B cell (primary cell): Measurements from ENCODE around the gene LRP5. TPM values are rescaled to one million over a fixed set of nuclear protein-coding genes. Genes with fewer than 3 reads are reported as not detected.

Experiments used
- ATAC-seq: fragments of 200-7000 bp; cut with Tn5 transposase; one replicate; pipeline ENCODE4 v1.10.0; 2021; ENCODE audit warnings: low read depth, mild to moderate bottlenecking, moderate number of reproducible peaks, moderate library complexity
- CTCF ChIA-PET: fragments of 350-600 bp; sonication (Branson Sonifier 250); formaldehyde crosslinking; loops from one replicate; lab custom pipeline; 2021; ENCODE audit warnings: antibody characterized with exemption, inconsistent platforms; lab: Charles Lee
- POLR2A ChIA-PET: fragments of 350-600 bp; sonication (Branson Sonifier 250); formaldehyde crosslinking; loops from one replicate; lab custom pipeline; 2021; ENCODE audit warnings: antibody characterized with exemption; lab: Charles Lee
- DNase-seq: peaks from one replicate; pipeline ENCODE4 v3.0.0; 2013
- H2AFZ ChIP-seq: 2 replicates; pipeline ENCODE4 v1.6.1; 2012; ENCODE audit warnings: mild to moderate bottlenecking, low read depth, low read length; ENCODE audit not compliant: insufficient read depth, poor library complexity, severe bottlenecking
- H3K27ac ChIP-seq, 2 donors: 1 replicate in 1 of 2; 2 replicates in 1 of 2; pipeline ENCODE4 v1.5.1; 2012 to 2013; ENCODE audit warnings: low read length in 2 of 2, mild to moderate bottlenecking in 2 of 2, moderate library complexity in 1 of 2
- H3K27me3 ChIP-seq, 4 experiments: fragments of 200-600 bp in 1 of 4; sonication (generic) in 1 of 4; replicated peaks in 1 of 4; 1 replicate in 2 of 4; 2 replicates in 2 of 4; pipeline versions ENCODE4 v1.6.1 to v1.7.0; 2013 to 2016; ENCODE audit warnings: low read length in 3 of 4, mild to moderate bottlenecking in 2 of 4, mixed read lengths in 1 of 4, moderate library complexity in 1 of 4; ENCODE audit not compliant: insufficient read depth in 4 of 4, control insufficient read depth in 3 of 4; ENCODE audit errors: control extremely low read depth in 1 of 4
- H3K36me3 ChIP-seq, 2 experiments: replicated peaks in 1 of 2; 1 replicate in 1 of 2; 2 replicates in 1 of 2; pipeline versions ENCODE4 v1.6.1 to v1.7.1; 2013; ENCODE audit warnings: low read length in 1 of 2; ENCODE audit not compliant: insufficient read depth in 2 of 2, control insufficient read depth in 1 of 2; ENCODE audit errors: control extremely low read depth in 1 of 2, extremely low read depth in 1 of 2
- H3K4me1 ChIP-seq, 2 donors: fragments of 200-600 bp in 1 of 2; sonication (generic) in 1 of 2; 1 replicate in 1 of 2; 2 replicates in 1 of 2; pipeline versions ENCODE4 v1.5.1 to v1.6.1; 2013 to 2017; ENCODE audit warnings: low read length in 2 of 2; ENCODE audit not compliant: control insufficient read depth in 2 of 2, insufficient read depth in 2 of 2
- H3K4me2 ChIP-seq: replicated peaks from 2 replicates; pipeline ENCODE3; 2012; ENCODE audit warnings: mild to moderate bottlenecking, low read depth, low read length; ENCODE audit not compliant: poor library complexity, severe bottlenecking
- H3K4me3 ChIP-seq, 5 experiments: fragments of 200-600 bp in 1 of 5; sonication (generic) in 1 of 5; 1 replicate in 3 of 5; 2 replicates in 2 of 5; pipeline versions ENCODE4 v1.5.1 to v1.7.0; 2011 to 2016; ENCODE audit warnings: low read length in 4 of 5, mild to moderate bottlenecking in 4 of 5, low read depth in 2 of 5, control low read depth in 1 of 5, moderate library complexity in 1 of 5; ENCODE audit not compliant: insufficient read depth in 1 of 5; ENCODE audit errors: control extremely low read depth in 1 of 5, extremely low read depth in 1 of 5
- H3K79me2 ChIP-seq: fragments of 200-600 bp; sonication (generic); one replicate; pipeline ENCODE4 v1.6.0; 2016; ENCODE audit warnings: low read length; ENCODE audit not compliant: control insufficient read depth, insufficient read depth
- H3K9ac ChIP-seq: fragments of 200-600 bp; sonication (generic); 2 replicates; pipeline ENCODE4 v1.6.1; 2017; ENCODE audit warnings: mild to moderate bottlenecking, low read length, moderate library complexity
- H3K9me3 ChIP-seq, 3 donors: one replicate each; pipeline versions ENCODE4 v1.6.1 to v1.7.1; 2013; ENCODE audit warnings: low read length in 2 of 3; ENCODE audit not compliant: control insufficient read depth in 2 of 3, insufficient read depth in 1 of 3; ENCODE audit errors: control extremely low read depth in 1 of 3
- H4K20me1 ChIP-seq: 2 replicates; pipeline ENCODE4 v1.6.0; 2012; ENCODE audit warnings: mild to moderate bottlenecking, low read length; ENCODE audit not compliant: insufficient read depth, control insufficient read depth, poor library complexity, severe bottlenecking
- H3K27ac Mint-ChIP-seq: one replicate; pipeline ENCODE4 v1.8.0; 2021; ENCODE audit warnings: mixed read lengths
- H3K27me3 Mint-ChIP-seq: one replicate; pipeline ENCODE4 v1.8.0; 2021; ENCODE audit warnings: mixed read lengths
- H3K4me1 Mint-ChIP-seq: one replicate; pipeline ENCODE4 v1.8.0; 2021; ENCODE audit warnings: mixed read lengths
- H3K4me3 Mint-ChIP-seq: one replicate; pipeline ENCODE4 v1.8.0; 2021; ENCODE audit warnings: mixed read lengths
- H3K9me3 Mint-ChIP-seq: one replicate; pipeline ENCODE4 v1.8.0; 2022; ENCODE audit warnings: mixed read lengths; ENCODE audit not compliant: insufficient read depth
- EZH2 ChIP-seq: IDR thresholded peaks from 2 replicates; pipeline ENCODE4 v1.6.1; 2012; ENCODE audit warnings: borderline replicate concordance, low read depth, mild to moderate bottlenecking, moderate library complexity, low read length; ENCODE audit not compliant: insufficient read depth, poor library complexity, severe bottlenecking
- WGBS: methylation state at CpG from one replicate; pipeline ENCODE4 v1.1.5; 2013; ENCODE audit warnings: missing lambda C conversion rate; ENCODE audit not compliant: insufficient coverage; 5-methylcytosine and 5-hydroxymethylcytosine counted together
- intact Hi-C: fragments of 100-400 bp; cut with micrococcal nuclease; formaldehyde crosslinking; loops from one replicate; pipeline ENCODE4 v1.10.0; 2022
- polyA plus RNA-seq: library from polyadenylated mRNA; depleted of rRNA; stranded (reverse); fragments of >200 nt; gene quantifications from 2 replicates; pipeline ENCODE4 v1.2.3, GENCODE V29; 2012
- total RNA-seq, 2 donors: library from RNA; stranded (reverse); fragments of 120-200 nt in 1 of 2; gene quantifications; 1 replicate in 1 of 2; 2 replicates in 1 of 2; pipeline versions ENCODE4 v1.2.3 to v1.2.4, GENCODE V29; 2013 to 2022
- TF ChIP-seq, protein P1 (sequence below): fragments of 200-600 bp; IDR thresholded peaks from one replicate; pipeline ENCODE4 v1.8.0; 2022; ENCODE audit warnings: antibody characterized with exemption, mild to moderate bottlenecking

Gene LRP5
- total and polyA plus RNA-seq, 2 donors (not counting 1 experiment from before 2014, with no cell fraction given) = 2.4 to 13.9 TPM

DNA sequence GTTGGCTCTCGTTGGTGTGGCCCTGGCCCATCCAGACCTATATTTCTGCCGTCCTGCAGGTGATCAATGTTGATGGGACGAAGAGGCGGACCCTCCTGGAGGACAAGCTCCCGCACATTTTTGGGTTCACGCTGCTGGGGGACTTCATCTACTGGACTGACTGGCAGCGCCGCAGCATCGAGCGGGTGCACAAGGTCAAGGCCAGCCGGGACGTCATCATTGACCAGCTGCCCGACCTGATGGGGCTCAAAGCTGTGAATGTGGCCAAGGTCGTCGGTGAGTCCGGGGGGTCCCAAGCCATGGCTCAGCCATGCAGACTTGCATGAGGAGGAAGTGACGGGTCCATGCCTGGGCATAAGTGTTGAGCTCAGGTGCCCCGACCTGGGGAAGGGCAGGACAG is 91.0 kb downstream of the LRP5 start:
- H3K4me3 ChIP-seq = no peak overlapping the region
- no peak overlapping the region for H3K9ac ChIP-seq
- no peaks in the 10 kb centered on the region for H3K27me3 Mint-ChIP-seq
- CTCF ChIA-PET = interaction anchor here (1.4 kb wide), 1 partner anchor 32 kb away, joined by 3 read pairs; no protein-coding TSS in a partner anchor
- 99% methylated on average over 18 of the region's 18 CpGs for WGBS
- ATAC-seq = no peak
- TF ChIP-seq EZH2 = no peak
- TF ChIP-seq, protein P1, sequence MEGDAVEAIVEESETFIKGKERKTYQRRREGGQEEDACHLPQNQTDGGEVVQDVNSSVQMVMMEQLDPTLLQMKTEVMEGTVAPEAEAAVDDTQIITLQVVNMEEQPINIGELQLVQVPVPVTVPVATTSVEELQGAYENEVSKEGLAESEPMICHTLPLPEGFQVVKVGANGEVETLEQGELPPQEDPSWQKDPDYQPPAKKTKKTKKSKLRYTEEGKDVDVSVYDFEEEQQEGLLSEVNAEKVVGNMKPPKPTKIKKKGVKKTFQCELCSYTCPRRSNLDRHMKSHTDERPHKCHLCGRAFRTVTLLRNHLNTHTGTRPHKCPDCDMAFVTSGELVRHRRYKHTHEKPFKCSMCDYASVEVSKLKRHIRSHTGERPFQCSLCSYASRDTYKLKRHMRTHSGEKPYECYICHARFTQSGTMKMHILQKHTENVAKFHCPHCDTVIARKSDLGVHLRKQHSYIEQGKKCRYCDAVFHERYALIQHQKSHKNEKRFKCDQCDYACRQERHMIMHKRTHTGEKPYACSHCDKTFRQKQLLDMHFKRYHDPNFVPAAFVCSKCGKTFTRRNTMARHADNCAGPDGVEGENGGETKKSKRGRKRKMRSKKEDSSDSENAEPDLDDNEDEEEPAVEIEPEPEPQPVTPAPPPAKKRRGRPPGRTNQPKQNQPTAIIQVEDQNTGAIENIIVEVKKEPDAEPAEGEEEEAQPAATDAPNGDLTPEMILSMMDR = no peak
- no peaks in the 10 kb centered on the region for H3K9me3 Mint-ChIP-seq
- H4K20me1 ChIP-seq = no peaks in the 10 kb centered on the region
- no peak overlapping the region for H2AFZ ChIP-seq
- H3K4me2 ChIP-seq = no peak overlapping the region
- H3K4me1 ChIP-seq = no peaks in the 10 kb centered on the region
- no peak for DNase-seq
- H3K4me1 Mint-ChIP-seq = no peaks in the 10 kb centered on the region
- H3K27ac ChIP-seq = no peak overlapping the region
- H3K36me3 ChIP-seq = no peaks in the 10 kb centered on the region
- H3K27ac Mint-ChIP-seq = no peak overlapping the region
- no peak overlapping the region for H3K4me3 Mint-ChIP-seq
- no peaks in the 10 kb centered on the region for H3K79me2 ChIP-seq
- POLR2A ChIA-PET = no interaction called here
- H3K27me3 ChIP-seq = no peaks in the 10 kb centered on the region
- H3K9me3 ChIP-seq = no peaks in the 10 kb centered on the region
- intact Hi-C loops = no loop called here

DNA sequence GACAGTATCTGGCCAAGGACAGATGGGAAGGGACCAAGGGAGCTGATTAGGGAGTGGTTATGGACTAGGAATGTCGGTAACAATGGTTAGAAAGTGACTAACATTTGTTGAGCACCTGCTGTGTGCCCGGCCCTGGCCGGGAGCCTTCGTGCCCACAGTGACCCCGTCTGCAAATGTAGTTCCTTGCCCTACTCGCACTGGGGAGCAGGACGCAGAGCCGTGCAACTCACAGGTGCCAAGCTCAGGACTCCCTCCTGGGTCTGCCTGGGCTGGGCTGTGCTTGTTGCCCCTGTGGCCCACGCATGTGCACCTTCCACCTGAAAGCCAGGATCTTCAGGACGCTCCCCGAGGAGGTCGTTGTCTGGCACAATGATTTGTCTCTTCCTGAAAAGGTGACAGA is 91.4 kb downstream of the LRP5 start:
- intact Hi-C loops = no loop called here
- H3K79me2 ChIP-seq = no peaks in the 10 kb centered on the region
- H3K27ac ChIP-seq = no peak overlapping the region
- no peaks in the 10 kb centered on the region for H3K36me3 ChIP-seq
- H3K4me1 ChIP-seq = no peaks in the 10 kb centered on the region
- Mint-ChIP-seq H3K27ac (no peak overlapping the region), H3K27me3 (no peaks in the 10 kb centered on the region), H3K9me3 (no peaks in the 10 kb centered on the region), H3K4me3 (no peak overlapping the region), H3K4me1 (no peaks in the 10 kb centered on the region)
- 93% methylated on average over 12 of the region's 12 CpGs for WGBS
- H3K4me3 ChIP-seq = no peak overlapping the region
- no peak overlapping the region for H2AFZ ChIP-seq
- no peaks in the 10 kb centered on the region for H4K20me1 ChIP-seq
- no peak overlapping the region for H3K4me2 ChIP-seq
- H3K9ac ChIP-seq = no peak overlapping the region
- no peaks in the 10 kb centered on the region for H3K9me3 ChIP-seq
- ATAC-seq = no peak
- ChIA-PET POLR2A (no interaction called here), CTCF (interaction anchor here (1.4 kb wide), 1 partner anchor 33 kb away, joined by 3 read pairs; no protein-coding TSS in a partner anchor)
- DNase-seq = no peak
- H3K27me3 ChIP-seq = no peaks in the 10 kb centered on the region
- no peak for TF ChIP-seq EZH2
- TF ChIP-seq, protein P1 = no peak
